AG04449 (cell line): Measurements from ENCODE around the gene TNKS1BP1.

Experiments
- CTCF ChIA-PET: fragments of 350-600 bp; formaldehyde crosslinking; extraction: SDS; loops from one replicate; lab custom pipeline; 2021; ENCODE audit warnings: antibody characterized with exemption; lab: Yijun Ruan, JAX
- POLR2A ChIA-PET: fragments of 400-600, 350-600 bp; formaldehyde crosslinking; extraction: SDS; loops from one replicate; lab custom pipeline; 2020; ENCODE audit warnings: antibody characterized with exemption, inconsistent platforms; lab: Yijun Ruan, JAX
- DNase-seq: peaks from one replicate; pipeline ENCODE4 v3.0.0-alpha.2; 2010; ENCODE audit warnings: low read depth, low spot score
- H3K4me3 ChIP-seq: 2 replicates; pipeline ENCODE4 v1.5.1; 2011; ENCODE audit warnings: low read depth, mild to moderate bottlenecking, control low read depth, low read length
- CTCF ChIP-seq: IDR thresholded peaks from one replicate; pipeline ENCODE4 v1.5.1; 2011; ENCODE audit warnings: mild to moderate bottlenecking, moderate library complexity, low read length, control low read depth, inconsistent platforms; ENCODE audit not compliant: insufficient read depth; ENCODE audit errors: missing control alignments

The TNKS1BP1 gene

GRCh38 chr11:57316017-57316416 lies 8.7 kb downstream of the TNKS1BP1 start:
- no peak for DNase-seq
- CTCF ChIA-PET, result no interaction called here
- POLR2A ChIA-PET, result interaction anchor here (1.0 kb wide), 1 partner anchor 10 kb away, joined by 3 read pairs; the partner anchor contains the start of gene TNKS1BP1
- no peak overlapping the region for H3K4me3 ChIP-seq
- TF ChIP-seq CTCF, result no peak

DNA sequence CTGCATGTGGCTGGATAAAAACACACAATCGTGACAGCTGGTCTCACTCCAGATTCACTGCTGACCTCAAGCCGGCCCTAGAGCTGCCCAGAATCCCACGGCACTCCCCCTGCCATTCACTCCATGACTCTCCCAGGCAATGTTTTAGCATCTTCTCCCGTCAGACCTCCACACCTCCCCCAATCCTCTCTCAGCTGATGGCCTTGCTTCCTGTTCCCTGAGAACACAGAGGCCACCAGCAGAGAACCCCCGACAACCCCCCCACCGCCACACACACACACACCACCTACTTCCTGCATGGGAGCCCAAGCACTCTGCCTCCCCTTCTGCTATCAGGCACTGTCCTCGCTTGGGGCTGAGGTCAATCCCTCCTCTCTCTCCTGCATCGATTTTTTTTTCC lies 9.3 kb downstream of the TNKS1BP1 start:
- ChIA-PET POLR2A (interaction anchor here (1.0 kb wide), 1 partner anchor 10 kb away, joined by 3 read pairs; the partner anchor contains the start of gene TNKS1BP1), CTCF (no interaction called here)
- no peak for DNase-seq
- H3K4me3 ChIP-seq, result no peak overlapping the region
- TF ChIP-seq CTCF, result no peak

GRCh38 chr11:57314221-57314973 lies 10.4 kb downstream of the TNKS1BP1 start:
- no peak overlapping the region for H3K4me3 ChIP-seq
- ChIA-PET CTCF (no interaction called here), POLR2A (interaction anchor here (1.1 kb wide), 1 partner anchor 7 kb away, joined by 3 read pairs; no protein-coding TSS in a partner anchor)
- DNase-seq, result no peak
- TF ChIP-seq CTCF, result no peak

DNA sequence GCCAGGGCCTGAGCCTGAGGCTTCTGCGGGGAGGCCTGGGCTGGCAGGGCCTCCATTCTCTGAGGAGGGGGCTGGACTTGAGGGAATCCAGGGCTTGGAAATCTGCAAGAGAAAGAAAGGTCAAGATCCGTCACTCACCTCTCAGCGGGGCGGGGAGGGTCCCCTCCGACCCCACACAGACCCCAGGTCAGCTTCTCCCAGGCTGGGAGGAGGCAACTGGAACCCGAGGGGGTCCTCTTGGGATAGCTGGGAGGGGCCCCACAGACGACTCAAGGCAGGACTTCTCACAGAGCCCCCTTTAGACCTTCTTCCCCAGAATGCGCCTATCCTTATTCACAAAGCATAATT lies 11.0 kb downstream of the TNKS1BP1 start:
- POLR2A ChIA-PET, result interaction anchor here (1.1 to 3.2 kb wide), 2 partner anchors 8 to 20 kb away, joined by 3 to 24 read pairs; no protein-coding TSS in a partner anchor
- TF ChIP-seq CTCF, result no peak
- CTCF ChIA-PET, result no interaction called here

GRCh38 chr11:57313071-57313787 lies 11.5 kb downstream of the TNKS1BP1 start:
- POLR2A ChIA-PET, result interaction anchor here (1.1 to 3.2 kb wide), 3 partner anchors 9 to 19 kb away, joined by 3 to 38 read pairs (median 24); no protein-coding TSS in a partner anchor
- DNase-seq, result no peak
- CTCF ChIA-PET, result interaction anchor here (1.1 to 2.9 kb wide), 2 partner anchors 9 to 36 kb away, joined by 3 to 17 read pairs; no protein-coding TSS in a partner anchor
- TF ChIP-seq CTCF, result no peak
- H3K4me3 ChIP-seq, result no peak overlapping the region

More for the DNA sequence above, 11.0 kb downstream of the TNKS1BP1 start:
- H3K4me3 ChIP-seq, result no peak overlapping the region
- DNase-seq, result no peak
